Spleen (tissue), 11 donors: ENCODE data around the gene STS. TPM values are rescaled to one million over a fixed set of nuclear protein-coding genes. Genes with fewer than 3 reads are reported as not detected.

ENCODE experiments used
- DNase-seq: peaks from one replicate; pipeline ENCODE4 v3.0.0-alpha.2; 2020
- H3K27ac ChIP-seq, 8 donors: fragments of 200-600 bp; sonication (generic) in 7 of 8; 1 replicate in 4 of 8; 2 replicates in 4 of 8; pipeline versions ENCODE4 v1.5.0 to v1.8.0; 2016 to 2021; ENCODE audit warnings: inconsistent platforms in 4 of 8, mild to moderate bottlenecking in 4 of 8, moderate library complexity in 1 of 8
- H3K27me3 ChIP-seq, 7 donors: fragments of 200-600 bp; sonication (generic) in 6 of 7; replicated peaks in 1 of 7; 1 replicate in 4 of 7; 2 replicates in 3 of 7; pipeline versions ENCODE4 v1.5.0 to v1.8.0; 2016 to 2021; ENCODE audit warnings: inconsistent platforms in 3 of 7, mild to moderate bottlenecking in 1 of 7
- H3K36me3 ChIP-seq, 6 donors: fragments of 200-600 bp; sonication (generic) in 5 of 6; 1 replicate in 4 of 6; 2 replicates in 2 of 6; pipeline versions ENCODE4 v1.5.0 to v1.8.0; 2016 to 2021; ENCODE audit warnings: inconsistent platforms in 2 of 6
- H3K4me1 ChIP-seq, 6 donors: fragments of 200-600 bp; sonication (generic) in 5 of 6; 1 replicate in 3 of 6; 2 replicates in 3 of 6; pipeline versions ENCODE4 v1.5.0 to v1.8.0; 2016 to 2021; ENCODE audit warnings: inconsistent platforms in 3 of 6
- H3K4me3 ChIP-seq, 8 donors: fragments of 200-600 bp; sonication (generic) in 7 of 8; 1 replicate in 4 of 8; 2 replicates in 4 of 8; pipeline versions ENCODE4 v1.5.0 to v1.8.0; 2016 to 2021; ENCODE audit warnings: inconsistent platforms in 4 of 8, mild to moderate bottlenecking in 4 of 8, moderate library complexity in 2 of 8
- H3K9me3 ChIP-seq, 8 donors: fragments of 200-600 bp; sonication (generic) in 7 of 8; 1 replicate in 4 of 8; 2 replicates in 4 of 8; pipeline versions ENCODE4 v1.5.0 to v1.8.0; 2016 to 2021; ENCODE audit warnings: inconsistent platforms in 4 of 8
- POLR2A ChIP-seq, 3 donors: fragments of 450-650 bp; IDR thresholded peaks; one replicate each; pipeline ENCODE4 v1.5.1; 2017; ENCODE audit warnings: antibody characterized with exemption in 3 of 3, mild to moderate bottlenecking in 1 of 3
- POLR2AphosphoS5 ChIP-seq, 3 donors: sonication (generic); formaldehyde crosslinking; IDR thresholded peaks; one replicate each; pipeline ENCODE4 v1.5.1; 2017; ENCODE audit warnings: antibody characterized with exemption in 3 of 3
- WGBS, 5 donors: extraction: QIAGEN DNeasy Blood & Tissue Kit in 3 of 5; methylation state at CpG; one replicate each; pipeline versions ENCODE4 v1.1.5 to v1.1.7; 2013 to 2018; 5-methylcytosine and 5-hydroxymethylcytosine counted together
- intact Hi-C: fragments of 100-400 bp; cut with DNase I; formaldehyde crosslinking; loops from one replicate; pipeline ENCODE4 v1.15.0; 2023; ENCODE audit warnings: low total_unique reads
- polyA plus RNA-seq, 3 donors: library from polyadenylated mRNA; stranded (reverse); fragments of 200-250 nt; gene quantifications; one replicate each; pipeline ENCODE4 v1.2.1, GENCODE V29; 2013
- total RNA-seq, 7 donors: library from RNA; depleted of rRNA in 3 of 7; stranded (reverse); fragments of >200 nt in 3 of 7; fragmentation: NEBNext Ultra II Directional in 4 of 7; extraction: Animal tissue kit (Norgen Biotek cat#: 25700) in 4 of 7; gene quantifications; one replicate each; pipeline versions ENCODE4 v1.1.0 to v1.2.1, GENCODE V29; 2016 to 2021
- TF ChIP-seq, protein P1 (sequence below), 11 experiments: fragments of 200-600 bp in 7 of 11; fragments of 450-650 bp in 4 of 11; sonication (generic) in 4 of 11; IDR thresholded peaks in 8 of 11; conservative IDR thresholded peaks in 3 of 11; 1 replicate in 7 of 11; 2 replicates in 4 of 11; pipeline versions ENCODE4 v1.4.0 to v1.8.0; 2016 to 2021; ENCODE audit warnings: antibody characterized with exemption in 11 of 11, inconsistent platforms in 4 of 11, mild to moderate bottlenecking in 1 of 11
- donor health status: healthy with polysubstance abuse.
- donor health status: DM: no; HTN: no; CAD: no; lungs with moderate emphysema.
- donor health status: DM: no; HTN: no; CAD: no.
- donor health status: Bipolar disorder and iron deficiency.
- donor health status: healthy.
- donor health status: DM: no; HTN: no; CAD: no.
- donor health status: DM: yes; HTN: yes; CAD: no.

Gene STS
- total and polyA plus RNA-seq, 10 donors = 1.3 to 11.9 (median 7.4) TPM

DNA sequence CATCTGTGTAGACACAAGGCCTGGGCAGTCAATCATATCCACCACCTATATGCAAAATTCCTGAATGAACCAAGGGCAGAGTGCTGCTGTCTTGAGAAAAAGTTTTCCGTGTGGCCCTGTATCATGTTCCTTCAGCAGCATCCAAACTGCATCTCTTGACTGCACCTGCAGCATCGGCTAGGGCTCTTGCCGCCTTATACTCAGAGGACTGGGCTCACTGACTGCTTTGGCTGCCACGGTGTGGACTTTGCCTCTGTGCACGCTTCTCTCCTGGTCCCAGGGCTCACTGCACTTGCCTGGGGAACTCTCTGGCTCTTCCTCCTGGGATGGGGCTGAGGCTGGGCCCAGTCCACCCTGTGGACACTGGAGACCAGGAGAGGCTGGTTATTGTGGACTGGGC, 39.5 kb upstream of the STS start:
- Histone ChIP-seq H3K36me3 (peaks cover 0 to 34% (median 17%) of the 10 kb centered on the region in 6 donors), H3K4me1 (peaks cover 11 to 34% (median 19%) of the 10 kb centered on the region in 6 donors), H3K4me3 (no peak overlapping the region), H3K27me3 (no peaks in the 10 kb centered on the region), H3K9me3 (peaks cover 0 to 1% (median 0%) of the 10 kb centered on the region in 8 donors), H3K27ac (no peak overlapping the region)
- intact Hi-C loops = no loop called here
- no peak for DNase-seq
- WGBS, 5 donors = 85 to 95% (median 93%) methylated on average over 3 to 5 of the region's 5 CpGs
- TF ChIP-seq POLR2AphosphoS5 (IDR thresholded peaks at IDR 0.05) (no peak), POLR2A (IDR thresholded peaks at IDR 0.05) (no peak)
- TF ChIP-seq, protein P1, sequence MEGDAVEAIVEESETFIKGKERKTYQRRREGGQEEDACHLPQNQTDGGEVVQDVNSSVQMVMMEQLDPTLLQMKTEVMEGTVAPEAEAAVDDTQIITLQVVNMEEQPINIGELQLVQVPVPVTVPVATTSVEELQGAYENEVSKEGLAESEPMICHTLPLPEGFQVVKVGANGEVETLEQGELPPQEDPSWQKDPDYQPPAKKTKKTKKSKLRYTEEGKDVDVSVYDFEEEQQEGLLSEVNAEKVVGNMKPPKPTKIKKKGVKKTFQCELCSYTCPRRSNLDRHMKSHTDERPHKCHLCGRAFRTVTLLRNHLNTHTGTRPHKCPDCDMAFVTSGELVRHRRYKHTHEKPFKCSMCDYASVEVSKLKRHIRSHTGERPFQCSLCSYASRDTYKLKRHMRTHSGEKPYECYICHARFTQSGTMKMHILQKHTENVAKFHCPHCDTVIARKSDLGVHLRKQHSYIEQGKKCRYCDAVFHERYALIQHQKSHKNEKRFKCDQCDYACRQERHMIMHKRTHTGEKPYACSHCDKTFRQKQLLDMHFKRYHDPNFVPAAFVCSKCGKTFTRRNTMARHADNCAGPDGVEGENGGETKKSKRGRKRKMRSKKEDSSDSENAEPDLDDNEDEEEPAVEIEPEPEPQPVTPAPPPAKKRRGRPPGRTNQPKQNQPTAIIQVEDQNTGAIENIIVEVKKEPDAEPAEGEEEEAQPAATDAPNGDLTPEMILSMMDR (IDR thresholded peaks at IDR 0.05 in 8 of 11, conservative IDR thresholded peaks at IDR 0.05 in 3 of 11) = no peak

DNA sequence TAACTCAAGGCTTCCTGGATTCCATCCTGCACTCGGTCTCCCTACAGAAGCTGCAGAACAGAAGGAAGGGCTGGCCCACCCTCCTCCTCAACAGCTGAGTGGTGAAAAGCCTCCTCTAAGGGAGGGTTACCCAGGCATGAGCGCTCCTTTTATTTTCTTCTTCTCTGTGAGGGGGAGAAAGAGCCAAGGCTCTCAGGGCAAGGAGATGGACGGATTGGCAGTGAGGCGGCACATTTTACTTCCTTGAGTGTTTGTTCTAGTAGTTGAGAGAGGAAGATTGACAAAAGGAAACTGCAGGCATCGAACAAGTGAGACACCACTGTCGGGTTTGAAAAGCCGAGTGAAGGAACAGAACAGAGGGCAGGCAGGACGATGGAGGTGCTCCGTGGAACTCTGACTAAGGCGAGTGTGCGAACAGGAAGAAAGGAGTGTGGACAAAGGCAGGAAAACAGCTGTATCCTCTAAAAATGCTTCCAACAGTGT, 38.4 kb upstream of the STS start:
- Histone ChIP-seq H3K9me3 (no peaks in the 10 kb centered on the region), H3K36me3 (peaks cover 0 to 24% (median 14%) of the 10 kb centered on the region in 6 donors), H3K27ac (peak overlapping the region in 6 of 8 donors; percentile 38 to 62 (median 50)), H3K27me3 (no peaks in the 10 kb centered on the region), H3K4me3 (peak overlapping the region in 2 of 8 donors; percentile 6 to 19), H3K4me1 (peaks cover 11 to 34% (median 19%) of the 10 kb centered on the region in 6 donors)
- no peak for DNase-seq
- TF ChIP-seq, protein P1 (IDR thresholded peaks at IDR 0.05 in 8 of 11, conservative IDR thresholded peaks at IDR 0.05 in 3 of 11) = no peak
- TF ChIP-seq POLR2AphosphoS5 (IDR thresholded peaks at IDR 0.05) = no peak
- TF ChIP-seq POLR2A (IDR thresholded peaks at IDR 0.05) = no peak
- intact Hi-C loops = no loop called here
- WGBS, 5 donors = 14 to 32% (median 24%) methylated on average over 11 of the region's 11 CpGs

DNA sequence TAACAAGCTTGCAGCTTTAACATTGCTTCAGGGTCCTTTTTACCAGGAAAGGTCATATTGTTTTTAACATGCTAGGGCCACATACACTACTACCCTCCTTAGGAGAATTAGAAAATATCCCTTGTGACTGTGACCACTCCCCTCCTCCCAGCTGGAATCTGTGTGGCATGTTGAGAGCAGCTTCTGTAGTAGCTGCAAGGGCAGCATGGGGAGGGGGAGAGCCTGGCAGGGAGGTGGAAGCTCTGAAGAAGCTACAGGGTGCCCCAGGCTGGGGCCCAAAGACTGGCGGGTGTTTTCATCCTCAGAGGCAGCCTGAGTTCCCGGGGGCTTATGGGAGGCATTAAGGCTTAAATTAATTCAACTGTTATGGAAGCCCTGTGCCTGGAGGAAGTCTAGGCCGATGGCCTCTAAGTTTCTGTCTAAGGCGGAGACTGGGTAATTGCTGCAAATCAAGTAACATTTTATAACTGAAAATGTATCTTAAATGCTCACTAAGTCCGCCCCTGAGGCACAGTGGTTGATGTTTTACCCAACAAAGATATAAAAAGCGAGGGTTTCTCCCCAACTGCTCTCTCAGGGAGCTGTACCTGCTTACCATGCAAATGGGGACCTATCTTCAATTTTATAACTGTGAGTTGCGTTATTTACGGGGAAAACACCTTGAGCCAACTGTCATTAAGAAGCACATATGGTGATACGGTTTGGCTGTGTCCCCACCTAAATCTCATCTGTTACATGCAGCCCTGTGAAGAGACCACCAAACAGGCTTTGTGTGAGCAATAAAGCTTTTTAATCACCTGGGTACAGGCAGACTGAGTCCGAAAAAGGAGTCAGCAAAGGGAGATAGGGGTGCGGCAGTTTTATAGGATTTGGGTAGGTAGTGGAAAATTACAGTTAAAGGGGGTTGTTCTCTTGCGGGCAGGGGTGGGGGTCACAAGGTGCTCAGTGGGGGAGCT, 37.4 kb upstream of the STS start:
- intact Hi-C loops = no loop called here
- H3K27me3 ChIP-seq = no peaks in the 10 kb centered on the region
- WGBS, 5 donors = 52 to 77% (median 71%) methylated on average over 8 to 12 of the region's 12 CpGs

More for the DNA sequence above, 37.4 kb upstream of the STS start:
- DNase-seq = no peak
- Histone ChIP-seq H3K9me3 (no peaks in the 10 kb centered on the region), H3K4me3 (no peak overlapping the region), H3K4me1 (peaks cover 11 to 34% (median 19%) of the 10 kb centered on the region in 6 donors), H3K27ac (peak overlapping the region in 5 of 8 donors; percentile 42 to 62 (median 53)), H3K36me3 (peaks cover 0 to 14% (median 6%) of the 10 kb centered on the region in 6 donors)
- TF ChIP-seq POLR2AphosphoS5 (IDR thresholded peaks at IDR 0.05) (no peak), POLR2A (IDR thresholded peaks at IDR 0.05) (no peak)
- TF ChIP-seq, protein P1 (IDR thresholded peaks at IDR 0.05 in 8 of 11, conservative IDR thresholded peaks at IDR 0.05 in 3 of 11) = no peak
